ENCODE measurements around the gene ASIC3. TPM values are rescaled to one million over a fixed set of nuclear protein-coding genes. Genes with fewer than 3 reads are reported as not detected.
"Not testable (repeated sequence)": the region's sequence is repeated elsewhere in the genome, so short reads cannot be mapped to it uniquely, and the experiment has no call there.

ASIC3 gene
- total RNA-seq, 1 donor from 2014 or later = 7.2 TPM

- TF ChIP-seq, protein P1, sequence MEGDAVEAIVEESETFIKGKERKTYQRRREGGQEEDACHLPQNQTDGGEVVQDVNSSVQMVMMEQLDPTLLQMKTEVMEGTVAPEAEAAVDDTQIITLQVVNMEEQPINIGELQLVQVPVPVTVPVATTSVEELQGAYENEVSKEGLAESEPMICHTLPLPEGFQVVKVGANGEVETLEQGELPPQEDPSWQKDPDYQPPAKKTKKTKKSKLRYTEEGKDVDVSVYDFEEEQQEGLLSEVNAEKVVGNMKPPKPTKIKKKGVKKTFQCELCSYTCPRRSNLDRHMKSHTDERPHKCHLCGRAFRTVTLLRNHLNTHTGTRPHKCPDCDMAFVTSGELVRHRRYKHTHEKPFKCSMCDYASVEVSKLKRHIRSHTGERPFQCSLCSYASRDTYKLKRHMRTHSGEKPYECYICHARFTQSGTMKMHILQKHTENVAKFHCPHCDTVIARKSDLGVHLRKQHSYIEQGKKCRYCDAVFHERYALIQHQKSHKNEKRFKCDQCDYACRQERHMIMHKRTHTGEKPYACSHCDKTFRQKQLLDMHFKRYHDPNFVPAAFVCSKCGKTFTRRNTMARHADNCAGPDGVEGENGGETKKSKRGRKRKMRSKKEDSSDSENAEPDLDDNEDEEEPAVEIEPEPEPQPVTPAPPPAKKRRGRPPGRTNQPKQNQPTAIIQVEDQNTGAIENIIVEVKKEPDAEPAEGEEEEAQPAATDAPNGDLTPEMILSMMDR (IDR thresholded peaks at IDR 0.05; ENCODE audit: unreplicated experiment) = no peak
- peaks cover 17% of the 10 kb centered on the region for H3K4me1 Mint-ChIP-seq
- peak in 1 of 2 experiments; percentile 67 for DNase-seq (ENCODE audit: low spot score in 2 of 2, unreplicated experiment in 2 of 2)
- no peak overlapping the region for H3K4me3 Mint-ChIP-seq
- no peaks in the 10 kb centered on the region for H3K27me3 Mint-ChIP-seq (ENCODE audit: low read depth)
- H3K9me3 Mint-ChIP-seq = no peaks in the 10 kb centered on the region
- H3K36me3 Mint-ChIP-seq = peaks cover 13% of the 10 kb centered on the region
- peak overlapping the region; percentile 89 for H3K27ac Mint-ChIP-seq
Measured at GRCh38 chr7:151038951-151039849, 9.1 kb upstream of the ASIC3 start.

DNA sequence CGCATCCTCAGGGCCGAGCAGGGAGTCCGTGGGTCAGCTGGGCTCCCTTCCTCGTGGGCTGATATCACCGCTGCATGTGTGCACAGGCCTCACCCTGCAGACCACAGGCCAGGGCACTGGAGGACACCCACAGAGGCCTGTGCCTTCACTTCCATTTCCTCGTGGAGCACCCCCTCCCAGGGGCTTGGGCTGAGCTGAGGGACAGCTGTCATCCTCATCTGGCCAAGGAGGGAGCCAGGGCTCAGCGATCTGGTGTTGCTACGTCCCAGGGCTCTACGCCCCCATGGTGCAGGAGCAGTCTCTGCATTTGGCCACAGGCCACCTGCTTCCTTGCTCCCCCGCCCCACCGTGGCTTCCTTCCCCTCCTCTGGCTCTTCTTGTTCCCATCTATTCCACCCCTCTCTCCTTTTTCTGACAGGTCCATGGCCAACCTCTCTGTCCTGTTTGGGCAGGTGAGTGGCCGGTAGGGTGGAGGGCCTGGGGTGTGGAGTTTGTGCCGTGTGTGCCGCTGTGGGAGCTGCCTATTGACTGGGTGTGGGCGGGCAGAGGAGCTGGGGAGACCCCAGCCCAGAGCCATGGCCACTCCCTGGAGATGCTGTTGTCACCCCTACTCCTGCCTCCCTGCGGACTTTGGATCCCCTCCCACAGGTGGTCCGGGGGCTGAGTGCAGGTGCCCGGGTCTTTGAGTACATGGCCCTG, 8.3 kb upstream of the ASIC3 start:
- peak overlapping the region; percentile 89 for H3K27ac Mint-ChIP-seq
- H3K27me3 Mint-ChIP-seq (ENCODE audit: low read depth) = no peaks in the 10 kb centered on the region
- H3K36me3 Mint-ChIP-seq = peaks cover 15% of the 10 kb centered on the region
- no peak overlapping the region for H3K4me3 Mint-ChIP-seq
- no peaks in the 10 kb centered on the region for H3K9me3 Mint-ChIP-seq
- H3K4me1 Mint-ChIP-seq = peaks cover 17% of the 10 kb centered on the region
- no peak for DNase-seq (ENCODE audit: low spot score in 2 of 2, unreplicated experiment in 2 of 2)
- TF ChIP-seq, protein P1 (IDR thresholded peaks at IDR 0.05; ENCODE audit: unreplicated experiment) = no peak

DNA sequence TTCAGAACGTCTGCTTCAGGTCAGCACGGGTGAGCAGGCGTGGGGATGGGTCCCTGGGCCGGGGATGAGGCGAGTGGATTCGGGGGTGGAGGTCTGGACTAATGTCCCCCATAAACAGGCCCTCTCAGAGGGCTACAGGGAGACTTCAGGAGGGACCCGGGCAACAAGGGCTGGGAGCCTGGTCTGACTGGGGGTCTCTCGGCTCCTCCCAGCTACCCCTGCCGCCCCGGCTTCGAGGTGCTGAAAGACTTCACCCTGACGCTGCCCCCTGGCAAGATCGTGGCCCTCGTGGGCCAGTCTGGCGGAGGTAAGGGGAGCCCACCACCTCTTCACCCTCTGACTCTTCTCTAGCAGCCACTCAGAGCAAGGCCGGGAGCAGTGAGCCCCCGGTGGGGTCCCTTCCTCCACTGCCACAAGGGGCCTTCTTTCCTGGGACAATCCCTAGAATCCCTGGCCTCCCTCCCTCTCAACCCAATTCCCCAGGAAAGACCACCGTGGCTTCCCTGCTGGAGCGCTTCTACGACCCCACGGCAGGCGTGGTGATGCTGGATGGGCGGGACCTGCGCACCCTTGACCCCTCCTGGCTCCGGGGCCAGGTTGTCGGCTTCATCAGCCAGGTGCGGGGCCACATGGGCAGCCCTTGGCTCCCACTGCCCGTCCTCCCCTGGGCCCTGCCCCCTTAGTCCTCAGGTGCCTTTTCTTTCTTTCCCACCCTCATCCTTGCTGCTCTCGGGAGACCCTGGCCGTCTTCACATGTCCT, 7.5 kb upstream of the ASIC3 start:
- no peak overlapping the region for H3K4me3 Mint-ChIP-seq
- H3K36me3 Mint-ChIP-seq = peaks cover 15% of the 10 kb centered on the region
- DNase-seq (ENCODE audit: low spot score in 2 of 2, unreplicated experiment in 2 of 2) = no peak
- TF ChIP-seq, protein P1 (IDR thresholded peaks at IDR 0.05; ENCODE audit: unreplicated experiment) = no peak
- H3K27me3 Mint-ChIP-seq (ENCODE audit: low read depth) = no peaks in the 10 kb centered on the region
- no peaks in the 10 kb centered on the region for H3K9me3 Mint-ChIP-seq
- peaks cover 17% of the 10 kb centered on the region for H3K4me1 Mint-ChIP-seq
- H3K27ac Mint-ChIP-seq = peak overlapping the region; percentile 21

DNA sequence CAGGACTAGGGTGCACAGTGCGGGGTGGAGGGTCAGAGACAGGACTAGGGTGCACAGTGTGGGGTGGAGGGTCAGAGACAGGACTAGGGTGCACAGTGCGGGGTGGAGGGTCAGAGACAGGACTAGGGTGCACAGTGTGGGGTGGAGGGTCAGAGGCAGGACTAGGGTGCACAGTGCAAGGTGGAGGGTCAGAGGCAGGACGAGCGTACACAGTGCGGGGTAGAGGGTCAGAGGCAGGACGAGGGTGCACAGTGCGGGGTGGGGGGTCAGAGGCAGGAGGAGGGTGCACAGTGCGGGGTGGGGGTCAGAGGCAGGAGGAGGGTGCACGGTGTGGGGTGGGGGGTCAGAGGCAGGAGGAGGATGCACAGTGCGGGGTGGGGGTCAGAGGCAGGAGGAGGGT, 4.9 kb upstream of the ASIC3 start:
- not testable (repeated sequence) for H3K36me3 Mint-ChIP-seq; DNase-seq (ENCODE audit: low spot score in 2 of 2, unreplicated experiment in 2 of 2); H3K27ac Mint-ChIP-seq; H3K27me3 Mint-ChIP-seq (ENCODE audit: low read depth); H3K9me3 Mint-ChIP-seq; H3K4me3 Mint-ChIP-seq
- H3K4me1 Mint-ChIP-seq = peaks cover 26% of the 10 kb centered on the region

GRCh38 chr7:151043959-151044358, 4.4 kb upstream of the ASIC3 start:
- no peaks in the 10 kb centered on the region for H3K9me3 Mint-ChIP-seq
- H3K4me3 Mint-ChIP-seq = no peak overlapping the region
- TF ChIP-seq, protein P1 (IDR thresholded peaks at IDR 0.05; ENCODE audit: unreplicated experiment) = no peak
- H3K27me3 Mint-ChIP-seq (ENCODE audit: low read depth) = peaks cover 2% of the 10 kb centered on the region
- peaks cover 22% of the 10 kb centered on the region for H3K4me1 Mint-ChIP-seq
- peaks cover 10% of the 10 kb centered on the region for H3K36me3 Mint-ChIP-seq
- no peak for DNase-seq (ENCODE audit: low spot score in 2 of 2, unreplicated experiment in 2 of 2)
- H3K27ac Mint-ChIP-seq = no peak overlapping the region

Measured in mesothelial cell of epicardium (in vitro differentiated cells).